GM23338 (cell line): ENCODE results near the gene AGBL4.

ENCODE experiments used
- CREB1 ChIP-seq: fragments of 250-450 bp; sonication (Bioruptor Pico); IDR thresholded peaks from 2 replicates; pipeline ENCODE4 v1.5.0; 2020; ENCODE audit warnings: low read depth, mild to moderate bottlenecking, moderate library complexity
- CTCF ChIP-seq, 2 experiments: fragments of 200-600 bp in 1 of 2; sonication (generic) in 1 of 2; conservative IDR thresholded peaks; 2 replicates each; pipeline versions ENCODE4 v1.5.1 to v1.6.1; 2016 to 2017; ENCODE audit warnings: antibody characterized with exemption in 2 of 2, low read depth in 2 of 2, mild to moderate bottlenecking in 2 of 2, moderate library complexity in 1 of 2
- ETS1 ChIP-seq: IDR thresholded peaks from 2 replicates; pipeline ENCODE4 v1.6.1; 2016; ENCODE audit warnings: antibody characterized with exemption
- EZH2 ChIP-seq: fragments of 200-600 bp; sonication (generic); IDR thresholded peaks from one replicate; pipeline ENCODE4 v1.8.0; 2017; ENCODE audit warnings: antibody characterized with exemption, mild to moderate bottlenecking, low read depth; ENCODE audit not compliant: unreplicated experiment
- EZH2phosphoT487 ChIP-seq: fragments of 200-600 bp; sonication (generic); IDR thresholded peaks from one replicate; pipeline ENCODE4 v1.8.1; 2018; ENCODE audit warnings: antibody characterized with exemption; ENCODE audit not compliant: unreplicated experiment
- POLR2AphosphoS5 ChIP-seq: IDR thresholded peaks from 2 replicates; pipeline ENCODE4 v1.6.1; 2016; ENCODE audit warnings: antibody characterized with exemption, low read depth
- REST ChIP-seq: IDR thresholded peaks from one replicate; pipeline ENCODE4 v1.6.1; 2018; ENCODE audit warnings: antibody characterized with exemption; ENCODE audit not compliant: unreplicated experiment

GRCh38 chr1:49048188-49048587 is 975.6 kb downstream of the AGBL4 start:
- TF ChIP-seq CTCF (conservative IDR thresholded peaks at IDR 0.05; ENCODE audit: low read depth in 2 of 2) (no peak), EZH2 (no peak), REST (no peak), POLR2AphosphoS5 (no peak), CREB1 (CRISPR knock-in tag) (no peak), EZH2phosphoT487 (no peak), ETS1 (no peak)
